Right cardiac atrium (tissue), 5 donors: Measurements from ENCODE around the gene PCDHB15. TPM values are rescaled to one million over a fixed set of nuclear protein-coding genes. Genes with fewer than 3 reads are reported as not detected.
"Not testable (repeated sequence)": the region's sequence is repeated elsewhere in the genome, so short reads cannot be mapped to it uniquely, and the experiment has no call there.

Source experiments
- ATAC-seq, 2 donors: fragments of 200-7000 bp; cut with Tn5 transposase; one replicate each; pipeline versions ENCODE4 v1.8.0 to v1.9.1; 2020; ENCODE audit warnings: moderate library complexity in 2 of 2, mild to moderate bottlenecking in 1 of 2
- DNase-seq, 3 donors: peaks; one replicate each; pipeline ENCODE4 v3.0.0-alpha.2; 2020
- H3K27ac ChIP-seq: one replicate; pipeline ENCODE4 v1.5.1; 2013; ENCODE audit warnings: mild to moderate bottlenecking, low read length, control low read depth, moderate library complexity
- H3K27me3 ChIP-seq: one replicate; pipeline ENCODE4 v1.6.1; 2013; ENCODE audit not compliant: control insufficient read depth, insufficient read depth
- H3K4me1 ChIP-seq: one replicate; pipeline ENCODE4 v1.6.1; 2013; ENCODE audit warnings: low read length; ENCODE audit not compliant: control insufficient read depth, insufficient read depth
- H3K4me3 ChIP-seq: one replicate; pipeline ENCODE4 v1.5.1; 2013; ENCODE audit warnings: low read length, control low read depth
- H3K9me3 ChIP-seq: one replicate; pipeline ENCODE4 v1.6.1; 2013; ENCODE audit warnings: low read length; ENCODE audit not compliant: control insufficient read depth
- WGBS: extraction: QIAGEN DNeasy Blood & Tissue Kit; methylation state at CpG from one replicate; pipeline ENCODE4 v1.1.7; 2013; 5-methylcytosine and 5-hydroxymethylcytosine counted together
- intact Hi-C, 4 donors: fragments of 100-400 bp; cut with DNase I; formaldehyde crosslinking; loops; one replicate each; pipeline versions ENCODE4 v1.11.0 to v1.14.0; 2022 to 2023
- long read RNA-seq, 4 donors: library from polyadenylated mRNA; unstranded; transcript quantifications; one replicate each; pipeline ENCODE4 v2.0.0, GENCODE V29; 2020 to 2021
- polyA plus RNA-seq: library from polyadenylated mRNA; stranded (reverse); fragments of 200-250 nt; gene quantifications from one replicate; pipeline ENCODE4 v1.2.3, GENCODE V29; 2013
- total RNA-seq, 4 donors: library from RNA; stranded (reverse); fragmentation: NEBNext Ultra II Directional; extraction: Animal tissue kit (Norgen Biotek cat#: 25700); gene quantifications; one replicate each; pipeline ENCODE4 v1.2.1, GENCODE V29; 2021
- donor health status: healthy with polysubstance abuse.
- donor health status: DM: no; HTN: yes; CAD: no.
- donor health status: DM: no; HTN: no; CAD: no.
- donor health status: DM: no; HTN: yes; CAD: no; lungs with severe emphysema.
- donor health status: DM: yes; HTN: yes; CAD: no.

Gene PCDHB15
- total RNA-seq (1 to 10 TPM; 2.9 to 6.7 (median 5.3) TPM), polyA plus RNA-seq (2.5 TPM)
- long read RNA-seq, donor 1, full-length matches to known transcripts, result 9 of 9 reads
- long read RNA-seq, donor 1, partial matches to known transcripts, result 0 of 9 reads
- long read RNA-seq, donor 1, other reads (novel, unspliced or antisense), result 0 of 9 reads
- long read RNA-seq, donor 2, full-length matches to known transcripts, result 6 of 6 reads
- long read RNA-seq, donor 2, partial matches to known transcripts, result 0 of 6 reads
- long read RNA-seq, donor 2, other reads (novel, unspliced or antisense), result 0 of 6 reads
- long read RNA-seq, donor 3, full-length matches to known transcripts, result 16 of 16 reads
- long read RNA-seq, donor 3, partial matches to known transcripts, result 0 of 16 reads
- long read RNA-seq, donor 3, other reads (novel, unspliced or antisense), result 0 of 16 reads
- long read RNA-seq, donor 4, full-length matches to known transcripts, result 1 of 1 reads
- long read RNA-seq, donor 4, partial matches to known transcripts, result 0 of 1 reads
- long read RNA-seq, donor 4, other reads (novel, unspliced or antisense), result 0 of 1 reads

- intact Hi-C loops, result no loop called here
- 5% methylated on average over 16 of the region's 16 CpGs for WGBS
- peak within 1 kb of the TSS; percentile 60 for H3K4me3 ChIP-seq
- ATAC-seq (no peak), DNase-seq (peak in 2 of 3 donors; percentile 16 to 57)
- H3K4me1 ChIP-seq, result no peaks in the 10 kb centered on the region
- H3K27me3 ChIP-seq, result no peaks in the 10 kb centered on the region
- H3K27ac ChIP-seq, result peak within 1 kb of the TSS; percentile 51
- peaks cover 34% of the 10 kb centered on the region for H3K9me3 ChIP-seq
Measured at GRCh38 chr5:141245250-141245717, at the start of gene PCDHB15. PCDHB15 (plus strand) TSS chr5:141245395; CDS start chr5:141245579, 184 bp downstream.

- H3K9me3 ChIP-seq, result peaks cover 3% of the 10 kb centered on the region
- WGBS, result 27% methylated on average over 3 of the region's 3 CpGs
- no peaks in the 10 kb centered on the region for H3K4me1 ChIP-seq
- no peak for DNase-seq
- H3K4me3 ChIP-seq, result peak overlapping the region; percentile 20
- no peak overlapping the region for H3K27ac ChIP-seq
- no peak for ATAC-seq
- H3K27me3 ChIP-seq, result no peaks in the 10 kb centered on the region
- intact Hi-C loops, result no loop called here
Measured at GRCh38 chr5:141196363-141196762, 48.8 kb upstream of the PCDHB15 start.

GRCh38 chr5:141199359-141200235 lies 45.6 kb upstream of the PCDHB15 start, which contains the start of gene PCDHB11:
PCDHB11 (plus strand) TSS chr5:141199627; CDS start chr5:141199775, 148 bp downstream.
- intact Hi-C loops, result loop anchor here in 2 of 4 donors (10.0 kb wide), 1 partner anchor 365 kb away; no protein-coding TSS in a partner anchor
- no peaks in the 10 kb centered on the region for H3K4me1 ChIP-seq
- H3K4me3 ChIP-seq, result no peak within 1 kb of the TSS
- H3K27ac ChIP-seq, result no peak within 1 kb of the TSS
- WGBS, result 34% methylated on average over 21 of the region's 21 CpGs
- no peak for DNase-seq
- no peak for ATAC-seq
- H3K27me3 ChIP-seq, result no peaks in the 10 kb centered on the region
- no peaks in the 10 kb centered on the region for H3K9me3 ChIP-seq

DNA sequence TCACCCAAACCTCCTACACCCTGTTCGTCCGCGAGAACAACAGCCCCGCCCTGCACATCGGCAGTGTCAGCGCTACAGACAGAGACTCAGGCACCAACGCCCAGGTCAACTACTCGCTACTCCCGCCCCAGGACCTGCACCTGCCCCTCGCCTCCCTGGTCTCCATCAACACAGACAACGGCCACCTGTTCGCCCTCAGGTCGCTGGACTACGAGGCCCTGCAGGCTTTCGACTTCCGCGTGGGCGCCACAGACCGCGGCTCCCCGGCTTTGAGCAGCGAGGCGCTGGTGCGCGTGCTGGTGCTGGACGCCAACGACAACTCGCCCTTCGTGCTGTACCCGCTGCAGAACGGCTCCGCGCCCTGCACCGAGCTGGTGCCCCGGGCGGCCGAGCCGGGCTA lies 44.1 kb upstream of the PCDHB15 start:
- intact Hi-C loops, result loop anchor here in 2 of 4 donors (10.0 kb wide), 1 partner anchor 364 kb away; no protein-coding TSS in a partner anchor
- 30% methylated on average over 27 of the region's 38 CpGs for WGBS
- not testable (repeated sequence) for H3K27ac ChIP-seq, H3K4me3 ChIP-seq, ATAC-seq, H3K9me3 ChIP-seq, H3K4me1 ChIP-seq, DNase-seq, H3K27me3 ChIP-seq

DNA sequence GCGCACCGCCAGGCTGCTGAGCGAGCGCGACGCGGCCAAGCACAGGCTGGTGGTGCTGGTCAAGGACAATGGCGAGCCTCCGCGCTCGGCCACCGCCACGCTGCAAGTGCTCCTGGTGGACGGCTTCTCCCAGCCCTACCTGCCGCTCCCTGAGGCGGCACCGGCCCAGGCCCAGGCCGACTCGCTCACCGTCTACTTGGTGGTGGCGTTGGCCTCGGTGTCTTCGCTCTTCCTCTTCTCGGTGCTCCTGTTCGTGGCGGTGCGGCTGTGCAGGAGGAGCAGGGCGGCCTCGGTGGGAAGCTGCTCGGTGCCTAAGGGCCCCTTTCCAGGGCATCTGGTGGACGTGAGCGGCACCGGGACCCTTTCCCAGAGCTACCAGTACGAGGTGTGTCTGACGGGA lies 43.5 kb upstream of the PCDHB15 start:
- not testable (repeated sequence) for H3K4me1 ChIP-seq, H3K27ac ChIP-seq, DNase-seq, H3K4me3 ChIP-seq, ATAC-seq, H3K27me3 ChIP-seq, H3K9me3 ChIP-seq
- 25% methylated on average over 32 of the region's 35 CpGs for WGBS
- intact Hi-C loops, result loop anchor here in 2 of 4 donors (10.0 kb wide), 1 partner anchor 363 kb away; no protein-coding TSS in a partner anchor

DNA sequence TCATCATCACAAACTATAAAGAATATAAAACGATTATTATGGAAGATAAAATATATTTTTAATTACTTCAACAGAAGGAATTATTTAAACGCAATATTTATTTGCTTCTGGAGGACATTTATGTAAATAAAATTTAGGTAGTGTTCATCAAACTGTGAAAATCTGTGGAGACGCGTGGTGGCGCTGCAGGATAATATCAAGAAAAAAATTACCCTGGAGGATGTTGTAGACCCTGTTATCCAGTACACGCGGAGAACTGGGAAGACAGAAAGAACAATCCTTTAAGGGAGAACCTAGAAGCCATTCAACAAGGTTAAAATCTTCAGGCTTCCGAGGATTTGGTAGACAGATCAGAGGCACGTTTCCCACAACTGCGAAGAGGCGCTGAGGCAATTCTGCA lies 36.7 kb upstream of the PCDHB15 start, which contains the start of gene PCDHB12:
TSS of gene PCDHB12 (plus strand) at position 242 of the 400 bp plus-strand sequence. CDS start 189 bp downstream, outside the sequence.
- H3K4me1 ChIP-seq, result no peaks in the 10 kb centered on the region
- DNase-seq (no peak), ATAC-seq (no peak)
- H3K27ac ChIP-seq, result no peak within 1 kb of the TSS
- WGBS, result 17% methylated on average over 11 of the region's 11 CpGs
- H3K9me3 ChIP-seq, result peaks cover 3% of the 10 kb centered on the region
- H3K4me3 ChIP-seq, result peak within 1 kb of the TSS; percentile 42
- no peaks in the 10 kb centered on the region for H3K27me3 ChIP-seq
- intact Hi-C loops, result loop anchor here in 2 of 4 donors (10.0 kb wide), 1 partner anchor 356 kb away; no protein-coding TSS in a partner anchor

DNA sequence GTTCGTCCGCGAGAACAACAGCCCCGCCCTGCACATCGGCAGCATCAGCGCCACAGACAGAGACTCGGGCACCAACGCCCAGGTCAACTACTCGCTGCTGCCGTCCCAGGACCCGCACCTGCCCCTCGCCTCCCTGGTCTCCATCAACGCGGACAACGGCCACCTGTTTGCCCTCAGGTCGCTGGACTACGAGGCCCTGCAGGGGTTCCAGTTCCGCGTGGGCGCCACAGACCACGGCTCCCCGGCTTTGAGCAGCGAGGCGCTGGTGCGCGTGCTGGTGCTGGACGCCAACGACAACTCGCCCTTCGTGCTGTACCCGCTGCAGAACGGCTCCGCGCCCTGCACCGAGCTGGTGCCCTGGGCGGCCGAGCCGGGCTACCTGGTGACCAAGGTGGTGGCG lies 34.9 kb upstream of the PCDHB15 start:
- not testable (repeated sequence) for DNase-seq, H3K4me1 ChIP-seq, H3K27me3 ChIP-seq, H3K9me3 ChIP-seq, H3K4me3 ChIP-seq, ATAC-seq, H3K27ac ChIP-seq
- intact Hi-C loops, result loop anchor here in 2 of 4 donors (10.0 kb wide), 1 partner anchor 355 kb away; no protein-coding TSS in a partner anchor
- 31% methylated on average over 39 of the region's 39 CpGs for WGBS

GRCh38 chr5:141210849-141211248 lies 34.3 kb upstream of the PCDHB15 start:
- 24% methylated on average over 19 of the region's 27 CpGs for WGBS
- H3K4me3 ChIP-seq, ATAC-seq, H3K4me1 ChIP-seq, H3K27me3 ChIP-seq, H3K27ac ChIP-seq, H3K9me3 ChIP-seq, DNase-seq: not testable (repeated sequence)
- intact Hi-C loops, result loop anchor here in 2 of 4 donors (10.0 kb wide), 1 partner anchor 354 kb away; no protein-coding TSS in a partner anchor

GRCh38 chr5:141213656-141214339 lies 31.4 kb upstream of the PCDHB15 start, which contains the start of gene PCDHB13:
PCDHB13 (plus strand) TSS chr5:141213919; CDS start chr5:141214124, 205 bp downstream.
- WGBS, result 5% methylated on average over 13 of the region's 18 CpGs
- peak within 1 kb of the TSS; percentile 9 for H3K4me3 ChIP-seq
- peak; percentile 70 to 71 for ATAC-seq
- not testable (repeated sequence) for H3K4me1 ChIP-seq, H3K27me3 ChIP-seq, H3K9me3 ChIP-seq, H3K27ac ChIP-seq
- DNase-seq, result peak; percentile 61 to 79 (median 79)
- intact Hi-C loops, result loop anchor here in 2 of 4 donors (10.0 kb wide), 1 partner anchor 351 kb away; no protein-coding TSS in a partner anchor

DNA sequence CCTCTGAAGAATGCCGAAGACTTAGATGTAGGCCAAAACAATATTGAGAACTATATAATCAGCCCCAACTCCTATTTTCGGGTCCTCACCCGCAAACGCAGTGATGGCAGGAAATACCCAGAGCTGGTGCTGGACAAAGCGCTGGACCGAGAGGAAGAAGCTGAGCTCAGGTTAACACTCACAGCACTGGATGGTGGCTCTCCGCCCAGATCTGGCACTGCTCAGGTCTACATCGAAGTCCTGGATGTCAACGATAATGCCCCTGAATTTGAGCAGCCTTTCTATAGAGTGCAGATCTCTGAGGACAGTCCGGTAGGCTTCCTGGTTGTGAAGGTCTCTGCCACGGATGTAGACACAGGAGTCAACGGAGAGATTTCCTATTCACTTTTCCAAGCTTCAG lies 30.6 kb upstream of the PCDHB15 start:
- H3K9me3 ChIP-seq, result not testable (repeated sequence)
- WGBS, result 52% methylated on average over 11 of the region's 12 CpGs

More for the DNA sequence above, 30.6 kb upstream of the PCDHB15 start:
- H3K4me1 ChIP-seq, H3K4me3 ChIP-seq, H3K27ac ChIP-seq, H3K27me3 ChIP-seq, DNase-seq: not testable (repeated sequence)
- ATAC-seq, result peak in 1 of 2 donors; percentile 36
- intact Hi-C loops, result loop anchor here in 2 of 4 donors (10.0 kb wide), 1 partner anchor 350 kb away; no protein-coding TSS in a partner anchor
